Neural cell (in vitro differentiated cells): ENCODE results near the gene ANKMY1. TPM values are rescaled to one million over a fixed set of nuclear protein-coding genes. Genes with fewer than 3 reads are reported as not detected.

ENCODE experiments used
- H2AFZ ChIP-seq: fragments of 200-600, 300-800 bp; sonication (generic), shearing (Covaris generic); 2 replicates; pipeline ENCODE4 v1.6.0; 2014; ENCODE audit warnings: low read depth, mild to moderate bottlenecking, antibody characterized with exemption, low read length, moderate library complexity
- H3F3A ChIP-seq: fragments of 200-600 bp; shearing (Covaris generic); 2 replicates; pipeline ENCODE4 v1.6.1; 2016; ENCODE audit warnings: mild to moderate bottlenecking, moderate library complexity, mixed read lengths, antibody characterized with exemption, low read length; ENCODE audit not compliant: insufficient read depth, poor library complexity, severe bottlenecking
- H3K27ac ChIP-seq: fragments of 200-600, 300-800 bp; sonication (generic), shearing (Covaris generic); 2 replicates; pipeline ENCODE4 v1.5.1; 2014; ENCODE audit warnings: mild to moderate bottlenecking, low read length, moderate library complexity
- H3K27me3 ChIP-seq: fragments of 300-800, 200-600 bp; sonication (generic), shearing (Covaris generic); 2 replicates; pipeline ENCODE4 v1.6.0; 2014; ENCODE audit warnings: mild to moderate bottlenecking, low read depth, low read length, moderate library complexity; ENCODE audit not compliant: insufficient read depth
- H3K36me3 ChIP-seq: fragments of 300-800, 200-600 bp; sonication (generic), shearing (Covaris generic); 2 replicates; pipeline ENCODE4 v1.5.1; 2014; ENCODE audit warnings: mild to moderate bottlenecking, antibody characterized with exemption, low read length, moderate library complexity; ENCODE audit not compliant: insufficient read depth
- H3K4me2 ChIP-seq: fragments of 300-800, 200-600 bp; sonication (generic), shearing (Covaris generic); 2 replicates; pipeline ENCODE4 v1.6.0; 2014; ENCODE audit warnings: mild to moderate bottlenecking, low read length
- H3K4me3 ChIP-seq: fragments of 300-800, 200-600 bp; sonication (generic), shearing (Covaris generic); 2 replicates; pipeline ENCODE4 v1.5.1; 2014; ENCODE audit warnings: mild to moderate bottlenecking, low read length, moderate library complexity
- H3K79me2 ChIP-seq: fragments of 200-600 bp; shearing (Covaris generic); replicated peaks from 2 replicates; pipeline ENCODE4 v1.6.0; 2014; ENCODE audit warnings: mild to moderate bottlenecking, low read length, moderate library complexity; ENCODE audit not compliant: insufficient read depth
- H3K9ac ChIP-seq: fragments of 300-800, 200-600 bp; sonication (generic), shearing (Covaris generic); 2 replicates; pipeline ENCODE4 v1.6.1; 2016; ENCODE audit warnings: mild to moderate bottlenecking, low read length, mixed read lengths
- H3K9me2 ChIP-seq: fragments of 200-600 bp; shearing (Covaris generic); 2 replicates; pipeline ENCODE4 v1.6.1; 2016; ENCODE audit warnings: mild to moderate bottlenecking, low read length, mixed read lengths; ENCODE audit not compliant: insufficient read depth
- H3K9me3 ChIP-seq: fragments of 200-600, 300-800 bp; sonication (generic), shearing (Covaris generic); 2 replicates; pipeline ENCODE4 v1.6.1; 2016; ENCODE audit warnings: mild to moderate bottlenecking, mixed run types, low read length, moderate library complexity, mixed read lengths
- H4K20me1 ChIP-seq: fragments of 200-600 bp; shearing (Covaris generic); 2 replicates; pipeline ENCODE4 v1.6.1; 2016; ENCODE audit warnings: mild to moderate bottlenecking, mixed run types; ENCODE audit not compliant: insufficient read depth
- EP300 ChIP-seq: fragments of 450-650 bp; conservative IDR thresholded peaks from 2 replicates; pipeline ENCODE4 v1.6.1; 2014; ENCODE audit warnings: antibody characterized with exemption, mild to moderate bottlenecking, moderate library complexity; ENCODE audit not compliant: poor library complexity, severe bottlenecking
- EZH2 ChIP-seq: fragments of 200-600, 300-800 bp; shearing (Covaris generic), sonication (generic); IDR thresholded peaks from 2 replicates; pipeline ENCODE4 v1.6.1; 2014; ENCODE audit warnings: antibody characterized with exemption, low read length, borderline replicate concordance, mild to moderate bottlenecking; ENCODE audit not compliant: insufficient read depth, poor library complexity, severe bottlenecking
- MXI1 ChIP-seq: fragments of 450-650 bp; conservative IDR thresholded peaks from 2 replicates; pipeline ENCODE4 v1.6.1; 2014; ENCODE audit warnings: antibody characterized with exemption, mild to moderate bottlenecking; ENCODE audit not compliant: poor library complexity, severe bottlenecking
- POLR2AphosphoS5 ChIP-seq: IDR thresholded peaks from 2 replicates; pipeline ENCODE4 v1.6.1; 2012
- RAD21 ChIP-seq: fragments of 450-650 bp; conservative IDR thresholded peaks from 2 replicates; pipeline ENCODE4 v1.6.1; 2014; ENCODE audit warnings: antibody characterized with exemption, mild to moderate bottlenecking, moderate library complexity
- REST ChIP-seq: IDR thresholded peaks from 2 replicates; pipeline ENCODE4 v1.6.1; 2012; ENCODE audit warnings: borderline replicate concordance
- SMC3 ChIP-seq: fragments of 450-650 bp; conservative IDR thresholded peaks from 2 replicates; pipeline ENCODE4 v1.6.1; 2014; ENCODE audit warnings: antibody characterized with exemption, mild to moderate bottlenecking, moderate library complexity; ENCODE audit not compliant: poor library complexity
- TAF1 ChIP-seq: IDR thresholded peaks from 2 replicates; pipeline ENCODE4 v1.6.1; 2012; ENCODE audit warnings: low read depth
- polyA plus RNA-seq: library from polyadenylated mRNA; depleted of rRNA; stranded (reverse); fragments of >200 nt; gene quantifications from 2 replicates; pipeline ENCODE4 v1.2.3, GENCODE V29; 2014
- TF ChIP-seq, protein P1 (sequence below): fragments of 450-650 bp; IDR thresholded peaks from 2 replicates; pipeline ENCODE4 v1.5.1; 2014; ENCODE audit warnings: antibody characterized with exemption, mild to moderate bottlenecking, moderate library complexity; ENCODE audit not compliant: poor library complexity, severe bottlenecking

Gene ANKMY1
- polyA plus RNA-seq, 1 donor from 2014 or later: 6.6 TPM

GRCh38 chr2:240507060-240507777 is 50.6 kb downstream of the ANKMY1 start:
- Histone ChIP-seq H3K4me3 (no peak overlapping the region), H3K9me2 (no peaks in the 10 kb centered on the region), H3F3A (no peaks in the 10 kb centered on the region), H3K79me2 (no peaks in the 10 kb centered on the region), H2AFZ (no peak overlapping the region), H3K27ac (no peak overlapping the region), H3K4me2 (no peak overlapping the region), H3K9me3 (no peaks in the 10 kb centered on the region), H3K27me3 (no peaks in the 10 kb centered on the region), H3K36me3 (no peaks in the 10 kb centered on the region), H3K9ac (no peak overlapping the region), H4K20me1 (no peaks in the 10 kb centered on the region)
- TF ChIP-seq, protein P1, sequence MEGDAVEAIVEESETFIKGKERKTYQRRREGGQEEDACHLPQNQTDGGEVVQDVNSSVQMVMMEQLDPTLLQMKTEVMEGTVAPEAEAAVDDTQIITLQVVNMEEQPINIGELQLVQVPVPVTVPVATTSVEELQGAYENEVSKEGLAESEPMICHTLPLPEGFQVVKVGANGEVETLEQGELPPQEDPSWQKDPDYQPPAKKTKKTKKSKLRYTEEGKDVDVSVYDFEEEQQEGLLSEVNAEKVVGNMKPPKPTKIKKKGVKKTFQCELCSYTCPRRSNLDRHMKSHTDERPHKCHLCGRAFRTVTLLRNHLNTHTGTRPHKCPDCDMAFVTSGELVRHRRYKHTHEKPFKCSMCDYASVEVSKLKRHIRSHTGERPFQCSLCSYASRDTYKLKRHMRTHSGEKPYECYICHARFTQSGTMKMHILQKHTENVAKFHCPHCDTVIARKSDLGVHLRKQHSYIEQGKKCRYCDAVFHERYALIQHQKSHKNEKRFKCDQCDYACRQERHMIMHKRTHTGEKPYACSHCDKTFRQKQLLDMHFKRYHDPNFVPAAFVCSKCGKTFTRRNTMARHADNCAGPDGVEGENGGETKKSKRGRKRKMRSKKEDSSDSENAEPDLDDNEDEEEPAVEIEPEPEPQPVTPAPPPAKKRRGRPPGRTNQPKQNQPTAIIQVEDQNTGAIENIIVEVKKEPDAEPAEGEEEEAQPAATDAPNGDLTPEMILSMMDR: no peak
- TF ChIP-seq EP300 (no peak), TAF1 (no peak), RAD21 (no peak), POLR2AphosphoS5 (no peak), EZH2 (no peak), SMC3 (no peak), MXI1 (no peak), REST (no peak)

DNA sequence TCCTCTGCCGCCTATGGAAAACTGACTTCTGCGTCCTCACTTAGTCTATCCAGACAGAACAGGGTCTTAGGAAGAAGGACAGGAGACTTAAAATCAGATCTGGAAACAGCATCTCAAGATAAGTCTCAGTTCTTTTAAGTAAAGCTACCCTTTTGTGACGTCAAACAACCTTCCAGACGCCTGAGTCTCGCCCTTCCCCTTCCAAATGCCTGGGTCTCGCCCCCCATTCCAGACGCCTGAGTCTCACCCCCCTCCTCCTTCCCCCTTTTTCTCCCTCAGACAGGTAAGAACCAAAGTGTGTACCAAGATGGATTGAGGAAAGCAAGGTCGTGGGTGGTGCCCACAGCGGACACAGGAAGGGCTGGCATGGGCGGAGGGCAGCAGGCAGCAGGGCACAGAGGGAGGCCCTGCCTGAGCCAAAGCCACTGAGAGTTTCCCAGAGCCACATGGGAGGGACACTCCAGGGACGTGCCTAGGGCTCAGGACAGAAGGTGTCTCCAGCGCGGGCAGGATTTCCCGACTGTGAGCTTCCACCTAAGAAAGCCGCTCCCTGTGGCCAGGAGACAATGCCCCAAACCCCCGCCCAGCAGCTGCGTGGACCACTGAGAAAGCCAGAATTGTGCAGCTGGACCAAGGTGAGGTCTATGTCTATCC is 51.3 kb downstream of the ANKMY1 start:
- Histone ChIP-seq H2AFZ (no peak overlapping the region), H3F3A (no peaks in the 10 kb centered on the region), H3K4me2 (no peak overlapping the region), H3K36me3 (no peaks in the 10 kb centered on the region), H4K20me1 (no peaks in the 10 kb centered on the region), H3K79me2 (no peaks in the 10 kb centered on the region), H3K27me3 (no peaks in the 10 kb centered on the region), H3K27ac (no peak overlapping the region), H3K9me3 (no peaks in the 10 kb centered on the region), H3K9ac (no peak overlapping the region), H3K9me2 (no peaks in the 10 kb centered on the region), H3K4me3 (no peak overlapping the region)
- TF ChIP-seq, protein P1: no peak
- TF ChIP-seq TAF1 (no peak), RAD21 (no peak), EP300 (no peak), MXI1 (no peak), EZH2 (no peak), REST (no peak), POLR2AphosphoS5 (no peak), SMC3 (no peak)
